IMR-90 (cell line): ENCODE data around the gene ATP2B1. TPM values are rescaled to one million over a fixed set of nuclear protein-coding genes. Genes with fewer than 3 reads are reported as not detected.

Experiments used
- ATAC-seq: fragments of 200-7000 bp; cut with Tn5 transposase; 2 replicates; pipeline ENCODE4 v1.9.1; 2020; ENCODE audit warnings: low read depth, mild to moderate bottlenecking, moderate library complexity
- BruUV-seq: library from RNA; stranded (reverse); fragments of 400-500 nt; replicated peaks from 2 replicates; lab custom pipeline; 2021; lab: Mats Ljungman, UMichigan
- CTCF ChIA-PET: fragments of 300-600 bp; formaldehyde crosslinking; extraction: SDS; loops from one replicate; lab custom pipeline; 2021; ENCODE audit warnings: antibody characterized with exemption; lab: Yijun Ruan, JAX
- POLR2A ChIA-PET: fragments of 300-600 bp; sonication (Branson Sonifier 250); formaldehyde crosslinking; loops from one replicate; lab custom pipeline; 2022; ENCODE audit warnings: antibody characterized with exemption; ENCODE audit not compliant: unreplicated experiment; lab: Charles Lee
- DNase-seq: peaks from one replicate; pipeline ENCODE4 v3.0.0; 2013
- H2AFZ ChIP-seq: replicated peaks from 2 replicates; pipeline ENCODE3; 2013; ENCODE audit warnings: low read length, mild to moderate bottlenecking; ENCODE audit not compliant: poor library complexity
- H2AK5ac ChIP-seq: 2 replicates; pipeline ENCODE4 v1.6.1; 2013; ENCODE audit warnings: low read depth, low read length, inconsistent platforms
- H2AK9ac ChIP-seq: replicated peaks from 2 replicates; pipeline ENCODE3; 2013; ENCODE audit warnings: mild to moderate bottlenecking, low read depth, low read length, moderate library complexity; ENCODE audit not compliant: poor library complexity
- H2BK120ac ChIP-seq: 2 replicates; pipeline ENCODE4 v1.6.1; 2013; ENCODE audit warnings: low read depth, low read length, inconsistent platforms
- H2BK15ac ChIP-seq: 3 replicates; pipeline ENCODE4 v1.6.1; 2013; ENCODE audit warnings: low read depth, low read length, inconsistent platforms
- H2BK20ac ChIP-seq: 2 replicates; pipeline ENCODE4 v1.6.1; 2013; ENCODE audit warnings: low read depth, mild to moderate bottlenecking, inconsistent platforms, low read length, moderate library complexity
- H2BK5ac ChIP-seq: 2 replicates; pipeline ENCODE4 v1.6.1; 2013; ENCODE audit warnings: mild to moderate bottlenecking, low read depth, low read length, inconsistent platforms; ENCODE audit not compliant: poor library complexity, severe bottlenecking
- H3K14ac ChIP-seq: replicated peaks from 2 replicates; pipeline ENCODE4 v1.6.1; 2013; ENCODE audit warnings: low read depth, low read length, inconsistent platforms
- H3K18ac ChIP-seq: 2 replicates; pipeline ENCODE4 v1.6.1; 2013; ENCODE audit warnings: low read depth, low read length, control low read depth
- H3K23ac ChIP-seq: 2 replicates; pipeline ENCODE4 v1.6.1; 2013; ENCODE audit warnings: low read depth, low read length, inconsistent platforms
- H3K27ac ChIP-seq: 2 replicates; pipeline ENCODE4 v1.5.1; 2013; ENCODE audit warnings: mild to moderate bottlenecking, control low read depth, low read length; ENCODE audit not compliant: insufficient read depth
- H3K27me3 ChIP-seq: 2 replicates; pipeline ENCODE4 v1.6.1; 2013; ENCODE audit warnings: low read length; ENCODE audit not compliant: control insufficient read depth, insufficient read depth
- H3K36me3 ChIP-seq: 2 replicates; pipeline ENCODE4 v1.6.1; 2013; ENCODE audit warnings: low read length, mixed read lengths; ENCODE audit not compliant: control insufficient read depth, insufficient read depth
- H3K4ac ChIP-seq: 2 replicates; pipeline ENCODE4 v1.6.1; 2013; ENCODE audit warnings: low read depth, low read length, inconsistent platforms
- H3K4me1 ChIP-seq: 2 replicates; pipeline ENCODE4 v1.6.1; 2013; ENCODE audit warnings: low read length, mixed read lengths; ENCODE audit not compliant: control insufficient read depth, insufficient read depth
- H3K4me2 ChIP-seq: 2 replicates; pipeline ENCODE4 v1.6.1; 2013; ENCODE audit warnings: low read depth, mild to moderate bottlenecking, control low read depth, low read length, moderate library complexity
- H3K4me3 ChIP-seq: 2 replicates; pipeline ENCODE4 v1.5.1; 2013; ENCODE audit warnings: low read depth, mild to moderate bottlenecking, control low read depth, low read length, moderate library complexity; ENCODE audit not compliant: insufficient read depth
- H3K56ac ChIP-seq: 2 replicates; pipeline ENCODE4 v1.6.1; 2013; ENCODE audit warnings: low read length, inconsistent platforms; ENCODE audit not compliant: insufficient read depth; ENCODE audit errors: extremely low read depth
- H3K79me1 ChIP-seq, 2 experiments: 2 replicates each; pipeline ENCODE4 v1.6.1; 2013; ENCODE audit warnings: low read length in 2 of 2, inconsistent platforms in 1 of 2, low read depth in 1 of 2
- H3K9ac ChIP-seq: 2 replicates; pipeline ENCODE4 v1.6.1; 2013; ENCODE audit warnings: low read depth, low read length, control low read depth
- H3K9me1 ChIP-seq: 2 replicates; pipeline ENCODE4 v1.6.1; 2013; ENCODE audit warnings: low read length, inconsistent platforms; ENCODE audit not compliant: insufficient read depth
- H3K9me3 ChIP-seq: 2 replicates; pipeline ENCODE4 v1.6.1; 2013; ENCODE audit warnings: low read length; ENCODE audit not compliant: control insufficient read depth, insufficient read depth
- H4K20me1 ChIP-seq: 2 replicates; pipeline ENCODE4 v1.6.1; 2013; ENCODE audit warnings: low read length, inconsistent platforms; ENCODE audit not compliant: insufficient read depth
- H4K5ac ChIP-seq: 2 replicates; pipeline ENCODE4 v1.6.1; 2013; ENCODE audit warnings: mild to moderate bottlenecking, low read depth, low read length, control low read depth
- H4K8ac ChIP-seq, 2 experiments: 2 replicates each; pipeline ENCODE4 v1.6.1; 2013; ENCODE audit warnings: low read depth in 2 of 2, low read length in 2 of 2, control low read depth in 1 of 2, inconsistent platforms in 1 of 2
- H4K91ac ChIP-seq: 2 replicates; pipeline ENCODE4 v1.6.1; 2013; ENCODE audit warnings: low read depth, low read length, inconsistent platforms; ENCODE audit not compliant: insufficient read depth
- USF2 ChIP-seq: fragments of 150-350 bp; IDR thresholded peaks from 2 replicates; pipeline ENCODE4 v1.6.1; 2017; ENCODE audit warnings: mild to moderate bottlenecking, antibody characterized with exemption, low read length, low read depth
- WGBS, 2 experiments: methylation state at CpG; one replicate each; pipeline versions ENCODE4 v1.1.5 to v1.1.7; 2013; ENCODE audit warnings: missing lambda C conversion rate in 2 of 2; ENCODE audit not compliant: insufficient read length in 1 of 2; ENCODE audit errors: extremely low coverage in 2 of 2; 5-methylcytosine and 5-hydroxymethylcytosine counted together
- dilution Hi-C: fragments of 300-500 bp; cut with HindIII; formaldehyde crosslinking; loops from one replicate; pipeline ENCODE4 v1.14.3; 2018; ENCODE audit warnings: low sequenced_read_pairs; ENCODE audit not compliant: unreplicated experiment
- in situ Hi-C: fragments of 300-500 bp; cut with MboI; formaldehyde crosslinking; loops from 3 replicates; pipeline ENCODE4 v1.14.3; 2019; ENCODE audit warnings: low sequenced_read_pairs, inconsistent platforms, mixed read lengths
- intact Hi-C: fragments of 100-400 bp; cut with micrococcal nuclease; formaldehyde crosslinking; loops from 2 replicates; pipeline ENCODE4 v1.10.0; 2022
- polyA plus RNA-seq, 3 experiments: library from polyadenylated mRNA; depleted of rRNA; stranded (reverse); fragments of >200 nt; gene quantifications; 2 replicates each; pipeline ENCODE4 v1.2.3, GENCODE V29; 2012; ENCODE audit warnings: low replicate concordance in 1 of 3
- total RNA-seq: library from RNA; depleted of rRNA; stranded (reverse); fragments of >200 nt; gene quantifications from 2 replicates; pipeline ENCODE4 v1.2.3, GENCODE V29; 2012

Gene ATP2B1
- total and polyA plus RNA-seq, 2 of the 4 experiments (the other 2 are of a cell fraction): 9.9 to 32.6 TPM

GRCh38 chr12:89732522-89732921 is 23.9 kb upstream of the ATP2B1 start:
- no peak overlapping the region for H2AFZ ChIP-seq
- no peak overlapping the region for H2AK5ac ChIP-seq
- in situ Hi-C loops (no loop called here), dilution Hi-C loops (no loop called here), intact Hi-C loops (no loop called here)
- ChIA-PET POLR2A (no interaction called here), CTCF (no interaction called here)
- peaks cover 6% of the 10 kb centered on the region; the same call in 1 of the 2 replicates for H3K9me3 ChIP-seq
- WGBS, 2 experiments: no CpG with 5 or more reads among the region's 2 CpGs
- H2BK15ac ChIP-seq: peak overlapping the region; percentile 62; the same call in 2 of the 3 replicates
- H3K27ac ChIP-seq: no peak overlapping the region
- no peaks in the 10 kb centered on the region for H3K36me3 ChIP-seq
- peak overlapping the region; percentile 31 for H4K91ac ChIP-seq
- BruUV-seq: no TSS peak
- H2BK5ac ChIP-seq: peak overlapping the region; percentile 95
- no peaks in the 10 kb centered on the region for H3K79me1 ChIP-seq
- H3K4me1 ChIP-seq: peaks cover 5% of the 10 kb centered on the region
- H2BK20ac ChIP-seq: peak overlapping the region; percentile 82
- peak overlapping the region; percentile 57; the same call in 1 of the 2 replicates for H3K18ac ChIP-seq
- no peak overlapping the region for H3K56ac ChIP-seq
- no peaks in the 10 kb centered on the region for H4K20me1 ChIP-seq
- no peak overlapping the region for H2AK9ac ChIP-seq
- peak overlapping the region; percentile 81 for H2BK120ac ChIP-seq
- H3K9me1 ChIP-seq: no peaks in the 10 kb centered on the region; the same call in 1 of the 2 replicates
- H3K14ac ChIP-seq: peak overlapping the region; percentile 64
- H4K8ac ChIP-seq: peak overlapping the region in 1 of 2 experiments; percentile 41; a peak in 1 of 4 replicates
- no peak overlapping the region for H4K5ac ChIP-seq
- H3K27me3 ChIP-seq: no peaks in the 10 kb centered on the region
- no peak overlapping the region for H3K4me3 ChIP-seq
- no peak for TF ChIP-seq USF2
- ATAC-seq (peak; percentile 25; the same call in 1 of the 2 replicates), DNase-seq (no peak)
- H3K23ac ChIP-seq: peak overlapping the region; percentile 57; the same call in 1 of the 2 replicates
- H3K4me2 ChIP-seq: no peak overlapping the region
- H3K4ac ChIP-seq: peak overlapping the region; percentile 57; the same call in 1 of the 2 replicates
- no peak overlapping the region for H3K9ac ChIP-seq
